Esophagus squamous epithelium (tissue), 5 donors: Measurements from ENCODE around the gene UBR3. TPM values are rescaled to one million over a fixed set of nuclear protein-coding genes. Genes with fewer than 3 reads are reported as not detected.
A peak's percentile ranks its signal among the peaks of the same experiment; 100 is the strongest.
"Not testable (repeated sequence)": the region's sequence is repeated elsewhere in the genome, so short reads cannot be mapped to it uniquely, and the experiment has no call there.

Experiments used
- DNase-seq: peaks from one replicate; lab custom pipeline; 2025; lab: John Stamatoyannopoulos, UW
- H3K27ac ChIP-seq, 4 donors: fragments of 200-600 bp; sonication (generic); one replicate each; pipeline ENCODE4 v1.5.1; 2016 to 2019; ENCODE audit warnings: mild to moderate bottlenecking in 1 of 4
- H3K27me3 ChIP-seq, 4 donors: fragments of 200-600 bp; sonication (generic); 1 replicate in 3 of 4; 2 replicates in 1 of 4; pipeline versions ENCODE4 v1.5.1 to v1.6.0; 2017 to 2021; ENCODE audit warnings: antibody characterized with exemption in 1 of 4
- H3K36me3 ChIP-seq, 3 donors: fragments of 200-600 bp; sonication (generic); one replicate each; pipeline ENCODE4 v1.5.1; 2016 to 2019
- H3K4me1 ChIP-seq, 3 donors: fragments of 200-600 bp; sonication (generic); one replicate each; pipeline ENCODE4 v1.5.1; 2017 to 2019
- H3K4me3 ChIP-seq, 4 donors: fragments of 200-600 bp; sonication (generic); 1 replicate in 3 of 4; 2 replicates in 1 of 4; pipeline ENCODE4 v1.5.1; 2016 to 2019; ENCODE audit warnings: mild to moderate bottlenecking in 2 of 4, moderate library complexity in 1 of 4
- H3K9me3 ChIP-seq, 3 donors: fragments of 200-600 bp; sonication (generic); one replicate each; pipeline ENCODE4 v1.5.1; 2016 to 2019
- CTCF ChIP-seq, 6 experiments: fragments of 450-650 bp in 4 of 6; fragments of 200-600 bp in 2 of 6; sonication (generic) in 2 of 6; IDR thresholded peaks; one replicate each; pipeline ENCODE4 v1.5.1; 2016 to 2019; ENCODE audit warnings: antibody characterized with exemption in 6 of 6, mild to moderate bottlenecking in 4 of 6, moderate library complexity in 4 of 6
- POLR2A ChIP-seq, 4 donors: fragments of 450-650 bp; IDR thresholded peaks; one replicate each; pipeline ENCODE4 v1.6.1; 2017; ENCODE audit warnings: antibody characterized with exemption in 4 of 4, mild to moderate bottlenecking in 4 of 4, moderate library complexity in 3 of 4
- WGBS, 2 donors: methylation state at CpG; one replicate each; pipeline ENCODE4 v1.1.5; 2018; 5-methylcytosine and 5-hydroxymethylcytosine counted together
- intact Hi-C: fragments of 100-400 bp; cut with DNase I; formaldehyde crosslinking; loops from one replicate; pipeline ENCODE4 v1.15.0; 2022
- total RNA-seq, 4 donors: library from RNA; depleted of rRNA; stranded (reverse); fragments of >200 nt; gene quantifications; one replicate each; pipeline ENCODE4 v1.1.0, GENCODE V29; 2016
- donor health status: DM: yes; HTN: yes; CAD: no.

UBR3 gene
- total RNA-seq, 4 donors from 2014 or later: 26.9 to 56.8 (median 43.2) TPM

GRCh38 chr2:169803480-169803879 is 23.8 kb upstream of the UBR3 start:
- no peaks in the 10 kb centered on the region for H3K27me3 ChIP-seq

GRCh38 chr2:169806586-169806985 is 20.7 kb upstream of the UBR3 start:
- Histone ChIP-seq H3K27ac (no peak overlapping the region), H3K4me3 (no peak overlapping the region), H3K36me3 (peaks cover 21 to 99% (median 24%) of the 10 kb centered on the region in 3 donors), H3K9me3 (no peaks in the 10 kb centered on the region), H3K27me3 (no peaks in the 10 kb centered on the region), H3K4me1 (peaks cover 0 to 25% (median 0%) of the 10 kb centered on the region in 3 donors)
- no peak for TF ChIP-seq POLR2A (IDR thresholded peaks at IDR 0.05)
- no peak for TF ChIP-seq CTCF (IDR thresholded peaks at IDR 0.05)
- intact Hi-C loops: no loop called here
- no peak for DNase-seq

More at GRCh38 chr2:169803480-169803879, 23.8 kb upstream of the UBR3 start:
- Histone ChIP-seq H3K9me3 (no peaks in the 10 kb centered on the region), H3K36me3 (peaks cover 13 to 74% (median 19%) of the 10 kb centered on the region in 3 donors), H3K4me3 (no peak overlapping the region), H3K4me1 (peaks cover 0 to 46% (median 0%) of the 10 kb centered on the region in 3 donors), H3K27ac (no peak overlapping the region)
- TF ChIP-seq CTCF (IDR thresholded peaks at IDR 0.05) (no peak), POLR2A (IDR thresholded peaks at IDR 0.05) (no peak)
- 88 to 96% methylated on average over 7 to 9 of the region's 9 CpGs for WGBS, 2 donors
- DNase-seq: no peak
- intact Hi-C loops: no loop called here

- intact Hi-C loops: no loop called here
- Histone ChIP-seq H3K4me3 (no peak overlapping the region), H3K36me3 (peaks cover 21 to 99% (median 24%) of the 10 kb centered on the region in 3 donors), H3K4me1 (peaks cover 0 to 10% (median 0%) of the 10 kb centered on the region in 3 donors), H3K9me3 (no peaks in the 10 kb centered on the region), H3K27ac (peak overlapping the region in 1 of 4 donors; percentile 26), H3K27me3 (no peaks in the 10 kb centered on the region)
- 72 to 75% methylated on average over 4 of the region's 4 CpGs for WGBS, 2 donors
- TF ChIP-seq CTCF (IDR thresholded peaks at IDR 0.05) (no peak), POLR2A (IDR thresholded peaks at IDR 0.05) (no peak)
- DNase-seq: no peak
Observed at GRCh38 chr2:169808221-169808620, 19.0 kb upstream of the UBR3 start.

GRCh38 chr2:169815849-169816248 is 11.4 kb upstream of the UBR3 start:
- Histone ChIP-seq H3K4me1 (peaks cover 0 to 28% (median 0%) of the 10 kb centered on the region in 3 donors), H3K4me3 (no peak overlapping the region), H3K9me3 (no peaks in the 10 kb centered on the region), H3K27me3 (no peaks in the 10 kb centered on the region), H3K36me3 (peaks cover 0 to 93% (median 10%) of the 10 kb centered on the region in 3 donors), H3K27ac (no peak overlapping the region)
- WGBS, 2 donors: 26 to 47% methylated on average over 1 of the region's 1 CpG
- TF ChIP-seq POLR2A (IDR thresholded peaks at IDR 0.05): no peak
- no peak for TF ChIP-seq CTCF (IDR thresholded peaks at IDR 0.05)
- intact Hi-C loops: no loop called here
- DNase-seq: no peak

GRCh38 chr2:169816961-169817360 is 10.3 kb upstream of the UBR3 start:
- intact Hi-C loops: not testable (repeated sequence)

GRCh38 chr2:169817369-169817768 is 9.9 kb upstream of the UBR3 start:
- H3K27me3 ChIP-seq, intact Hi-C loops, H3K9me3 ChIP-seq, H3K4me3 ChIP-seq, H3K27ac ChIP-seq, DNase-seq: not testable (repeated sequence)
- Histone ChIP-seq H3K36me3 (peaks cover 0 to 89% (median 10%) of the 10 kb centered on the region in 3 donors), H3K4me1 (peaks cover 0 to 41% (median 2%) of the 10 kb centered on the region in 3 donors)
- 86 to 95% methylated on average over 6 of the region's 6 CpGs for WGBS, 2 donors

More at GRCh38 chr2:169816961-169817360, 10.3 kb upstream of the UBR3 start:
- H3K4me3 ChIP-seq, H3K27me3 ChIP-seq, H3K9me3 ChIP-seq, DNase-seq, H3K27ac ChIP-seq: not testable (repeated sequence)
- peaks cover 0 to 36% (median 0%) of the 10 kb centered on the region in 3 donors for H3K4me1 ChIP-seq
- H3K36me3 ChIP-seq: peaks cover 0 to 93% (median 10%) of the 10 kb centered on the region in 3 donors
